HCT116 (cell line): ENCODE results near the gene EXOC4.
"Not testable (repeated sequence)": the region's sequence is repeated elsewhere in the genome, so short reads cannot be mapped to it uniquely, and the experiment has no call there.

ENCODE experiments used
- EZH2 ChIP-seq: fragments of 200-600 bp; sonication (generic); IDR thresholded peaks from 2 replicates; pipeline ENCODE4 v1.6.1; 2017; ENCODE audit warnings: antibody characterized with exemption, mixed run types
- POLR2A ChIP-seq: IDR thresholded peaks from 2 replicates; pipeline ENCODE4 v1.7.0; 2011; ENCODE audit warnings: borderline replicate concordance; ENCODE audit not compliant: insufficient read depth, insufficient read length; ENCODE audit errors: extremely low read depth
- POLR2AphosphoS5 ChIP-seq: IDR thresholded peaks from 2 replicates; pipeline ENCODE4 v1.6.1; 2011; ENCODE audit warnings: mild to moderate bottlenecking, low read depth, low read length, moderate library complexity
- RAD21 ChIP-seq: IDR thresholded peaks from 2 replicates; pipeline ENCODE4 v1.6.1; 2012; ENCODE audit warnings: low read depth, mild to moderate bottlenecking
- SRF ChIP-seq: IDR thresholded peaks from 2 replicates; pipeline ENCODE4 v1.6.1; 2012; ENCODE audit warnings: low read depth
- TF ChIP-seq, protein P1 (sequence below), 3 experiments: fragments of 200-600 bp in 1 of 3; sonication (generic) in 1 of 3; IDR thresholded peaks in 2 of 3; conservative IDR thresholded peaks in 1 of 3; 2 replicates each; pipeline ENCODE4 v1.5.1; 2012 to 2017; ENCODE audit warnings: low read depth in 2 of 3, low read length in 2 of 3, antibody characterized with exemption in 1 of 3, borderline replicate concordance in 1 of 3, control low read depth in 1 of 3, mild to moderate bottlenecking in 1 of 3, mixed read lengths in 1 of 3, mixed run types in 1 of 3, moderate library complexity in 1 of 3; ENCODE audit not compliant: insufficient read depth in 1 of 3
- TF ChIP-seq, protein P2 (sequence below): IDR thresholded peaks from 2 replicates; pipeline ENCODE4 v1.6.1; 2011; ENCODE audit warnings: mild to moderate bottlenecking, low read length, moderate library complexity; ENCODE audit not compliant: insufficient replicate concordance; ENCODE audit errors: extremely low read depth
- TF ChIP-seq, protein P3 (sequence below): IDR thresholded peaks from 2 replicates; pipeline ENCODE4 v1.6.1; 2012; ENCODE audit warnings: low read depth

DNA sequence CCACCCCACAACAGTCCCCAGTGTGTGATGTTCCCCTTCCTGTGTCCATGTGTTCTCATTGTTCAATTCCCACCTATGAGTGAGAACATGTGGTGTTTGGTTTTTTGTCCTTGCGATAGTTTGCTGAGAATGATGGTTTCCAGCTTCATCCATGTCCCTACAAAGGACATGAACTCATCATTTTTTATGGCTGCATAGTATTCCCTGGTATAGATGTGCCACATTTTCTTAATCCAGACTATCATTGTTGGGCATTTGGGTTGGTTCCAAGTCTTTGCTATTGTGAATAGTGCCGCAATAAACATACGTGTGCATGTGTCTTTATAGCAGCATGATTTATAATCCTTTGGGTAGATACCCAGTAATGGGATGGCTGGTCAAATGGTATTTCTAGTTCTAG lies 26.1 kb downstream of the EXOC4 start:
- TF ChIP-seq, protein P1, sequence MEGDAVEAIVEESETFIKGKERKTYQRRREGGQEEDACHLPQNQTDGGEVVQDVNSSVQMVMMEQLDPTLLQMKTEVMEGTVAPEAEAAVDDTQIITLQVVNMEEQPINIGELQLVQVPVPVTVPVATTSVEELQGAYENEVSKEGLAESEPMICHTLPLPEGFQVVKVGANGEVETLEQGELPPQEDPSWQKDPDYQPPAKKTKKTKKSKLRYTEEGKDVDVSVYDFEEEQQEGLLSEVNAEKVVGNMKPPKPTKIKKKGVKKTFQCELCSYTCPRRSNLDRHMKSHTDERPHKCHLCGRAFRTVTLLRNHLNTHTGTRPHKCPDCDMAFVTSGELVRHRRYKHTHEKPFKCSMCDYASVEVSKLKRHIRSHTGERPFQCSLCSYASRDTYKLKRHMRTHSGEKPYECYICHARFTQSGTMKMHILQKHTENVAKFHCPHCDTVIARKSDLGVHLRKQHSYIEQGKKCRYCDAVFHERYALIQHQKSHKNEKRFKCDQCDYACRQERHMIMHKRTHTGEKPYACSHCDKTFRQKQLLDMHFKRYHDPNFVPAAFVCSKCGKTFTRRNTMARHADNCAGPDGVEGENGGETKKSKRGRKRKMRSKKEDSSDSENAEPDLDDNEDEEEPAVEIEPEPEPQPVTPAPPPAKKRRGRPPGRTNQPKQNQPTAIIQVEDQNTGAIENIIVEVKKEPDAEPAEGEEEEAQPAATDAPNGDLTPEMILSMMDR (IDR thresholded peaks at IDR 0.05 in 2 of 3, conservative IDR thresholded peaks at IDR 0.05 in 1 of 3; ENCODE audit: borderline replicate concordance in 1 of 3, insufficient read depth in 1 of 3, low read depth in 2 of 3, low read length in 2 of 3): not testable (repeated sequence)
- TF ChIP-seq, protein P2, sequence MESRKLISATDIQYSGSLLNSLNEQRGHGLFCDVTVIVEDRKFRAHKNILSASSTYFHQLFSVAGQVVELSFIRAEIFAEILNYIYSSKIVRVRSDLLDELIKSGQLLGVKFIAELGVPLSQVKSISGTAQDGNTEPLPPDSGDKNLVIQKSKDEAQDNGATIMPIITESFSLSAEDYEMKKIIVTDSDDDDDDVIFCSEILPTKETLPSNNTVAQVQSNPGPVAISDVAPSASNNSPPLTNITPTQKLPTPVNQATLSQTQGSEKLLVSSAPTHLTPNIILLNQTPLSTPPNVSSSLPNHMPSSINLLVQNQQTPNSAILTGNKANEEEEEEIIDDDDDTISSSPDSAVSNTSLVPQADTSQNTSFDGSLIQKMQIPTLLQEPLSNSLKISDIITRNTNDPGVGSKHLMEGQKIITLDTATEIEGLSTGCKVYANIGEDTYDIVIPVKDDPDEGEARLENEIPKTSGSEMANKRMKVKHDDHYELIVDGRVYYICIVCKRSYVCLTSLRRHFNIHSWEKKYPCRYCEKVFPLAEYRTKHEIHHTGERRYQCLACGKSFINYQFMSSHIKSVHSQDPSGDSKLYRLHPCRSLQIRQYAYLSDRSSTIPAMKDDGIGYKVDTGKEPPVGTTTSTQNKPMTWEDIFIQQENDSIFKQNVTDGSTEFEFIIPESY: not testable (repeated sequence)
- TF ChIP-seq, protein P3, sequence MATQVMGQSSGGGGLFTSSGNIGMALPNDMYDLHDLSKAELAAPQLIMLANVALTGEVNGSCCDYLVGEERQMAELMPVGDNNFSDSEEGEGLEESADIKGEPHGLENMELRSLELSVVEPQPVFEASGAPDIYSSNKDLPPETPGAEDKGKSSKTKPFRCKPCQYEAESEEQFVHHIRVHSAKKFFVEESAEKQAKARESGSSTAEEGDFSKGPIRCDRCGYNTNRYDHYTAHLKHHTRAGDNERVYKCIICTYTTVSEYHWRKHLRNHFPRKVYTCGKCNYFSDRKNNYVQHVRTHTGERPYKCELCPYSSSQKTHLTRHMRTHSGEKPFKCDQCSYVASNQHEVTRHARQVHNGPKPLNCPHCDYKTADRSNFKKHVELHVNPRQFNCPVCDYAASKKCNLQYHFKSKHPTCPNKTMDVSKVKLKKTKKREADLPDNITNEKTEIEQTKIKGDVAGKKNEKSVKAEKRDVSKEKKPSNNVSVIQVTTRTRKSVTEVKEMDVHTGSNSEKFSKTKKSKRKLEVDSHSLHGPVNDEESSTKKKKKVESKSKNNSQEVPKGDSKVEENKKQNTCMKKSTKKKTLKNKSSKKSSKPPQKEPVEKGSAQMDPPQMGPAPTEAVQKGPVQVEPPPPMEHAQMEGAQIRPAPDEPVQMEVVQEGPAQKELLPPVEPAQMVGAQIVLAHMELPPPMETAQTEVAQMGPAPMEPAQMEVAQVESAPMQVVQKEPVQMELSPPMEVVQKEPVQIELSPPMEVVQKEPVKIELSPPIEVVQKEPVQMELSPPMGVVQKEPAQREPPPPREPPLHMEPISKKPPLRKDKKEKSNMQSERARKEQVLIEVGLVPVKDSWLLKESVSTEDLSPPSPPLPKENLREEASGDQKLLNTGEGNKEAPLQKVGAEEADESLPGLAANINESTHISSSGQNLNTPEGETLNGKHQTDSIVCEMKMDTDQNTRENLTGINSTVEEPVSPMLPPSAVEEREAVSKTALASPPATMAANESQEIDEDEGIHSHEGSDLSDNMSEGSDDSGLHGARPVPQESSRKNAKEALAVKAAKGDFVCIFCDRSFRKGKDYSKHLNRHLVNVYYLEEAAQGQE: not testable (repeated sequence)
- not testable (repeated sequence) for TF ChIP-seq POLR2AphosphoS5, EZH2, RAD21, POLR2A, SRF
